ENCODE measurements around the gene ABCA9.

DNA sequence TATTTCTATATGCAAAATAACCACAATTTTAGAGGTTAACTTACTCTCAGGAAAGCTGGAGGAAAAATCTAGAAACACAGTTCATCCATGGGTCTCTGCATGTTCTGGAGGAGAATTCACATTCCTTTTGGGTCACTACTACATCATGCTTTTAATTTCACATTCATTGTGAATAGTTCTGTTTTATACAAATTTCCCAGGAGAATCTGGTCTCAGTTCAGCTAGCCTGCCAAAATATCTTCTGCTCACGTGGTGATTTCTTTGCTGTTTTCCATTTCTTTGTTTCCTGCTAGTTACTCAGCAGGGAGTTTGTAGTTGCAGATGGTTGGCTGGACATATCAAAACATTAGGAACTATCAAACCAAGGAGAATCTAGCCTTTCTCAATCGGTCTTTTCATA lies at the start of gene ABCA9:
- no peak for TF ChIP-seq ZNF274 (IDR thresholded peaks at IDR 0.05; ENCODE audit: low read depth, low read length)
- no peak for TF ChIP-seq YY1 (IDR thresholded peaks at IDR 0.05; ENCODE audit: insufficient read depth, insufficient read length)

Measured in NT2/D1 (cell line).